HepG2 (cell line): ENCODE results near the gene PAFAH1B2. TPM values are rescaled to one million over a fixed set of nuclear protein-coding genes. Genes with fewer than 3 reads are reported as not detected.
A peak's percentile ranks its signal among the peaks of the same experiment; 100 is the strongest.

Experiments
- CBX5 ChIP-seq: sonication (generic); formaldehyde crosslinking; IDR thresholded peaks from 2 replicates; pipeline ENCODE4 v1.4.0; 2020; ENCODE audit warnings: missing genetic modification reagents, borderline replicate concordance
- FLYWCH1 ChIP-seq: sonication (generic); formaldehyde crosslinking; IDR thresholded peaks from 2 replicates; pipeline ENCODE4 v1.8.1; 2023; ENCODE audit warnings: mild to moderate bottlenecking, missing genetic modification reagents
- FOXK2 ChIP-seq: fragments of 450-650 bp; IDR thresholded peaks from 2 replicates; pipeline ENCODE4 v1.6.1; 2016
- MXD4 ChIP-seq: IDR thresholded peaks from 2 replicates; pipeline ENCODE4 v1.6.1; 2016; ENCODE audit warnings: mild to moderate bottlenecking, missing biosample characterization, missing genetic modification reagents
- MYNN ChIP-seq: sonication (generic); formaldehyde crosslinking; IDR thresholded peaks from 2 replicates; pipeline ENCODE4 v1.4.0; 2020; ENCODE audit warnings: mild to moderate bottlenecking, low read depth, missing genetic modification reagents
- PHF21A ChIP-seq: sonication (generic); formaldehyde crosslinking; IDR thresholded peaks from 2 replicates; pipeline ENCODE4 v1.5.0; 2020; ENCODE audit warnings: mild to moderate bottlenecking, missing genetic modification reagents
- REPIN1 ChIP-seq: sonication (generic); formaldehyde crosslinking; IDR thresholded peaks from 2 replicates; pipeline ENCODE4 v1.8.0; 2022; ENCODE audit warnings: missing genetic modification reagents, low read depth, mild to moderate bottlenecking, borderline replicate concordance
- RORA ChIP-seq: sonication (generic); formaldehyde crosslinking; IDR thresholded peaks from 2 replicates; pipeline ENCODE4 v1.5.0; 2020; ENCODE audit warnings: mild to moderate bottlenecking, missing genetic modification reagents, moderate library complexity
- SKI ChIP-seq: fragments of 450-650 bp; IDR thresholded peaks from one replicate; pipeline ENCODE4 v1.6.1; 2018; ENCODE audit warnings: mild to moderate bottlenecking; ENCODE audit not compliant: partially characterized antibody
- SP2 ChIP-seq: sonication (generic); formaldehyde crosslinking; IDR thresholded peaks from 2 replicates; pipeline ENCODE4 v1.5.1; 2020; ENCODE audit warnings: mild to moderate bottlenecking, missing genetic modification reagents
- ZBTB26 ChIP-seq: IDR thresholded peaks from 2 replicates; pipeline ENCODE4 v1.6.1; 2016; ENCODE audit warnings: missing compliant biosample characterization, missing genetic modification reagents, borderline replicate concordance
- ZBTB4 ChIP-seq: sonication (generic); formaldehyde crosslinking; IDR thresholded peaks from 2 replicates; pipeline ENCODE4 v1.4.0; 2020; ENCODE audit warnings: missing genetic modification reagents, mild to moderate bottlenecking, borderline replicate concordance
- ZNF329 ChIP-seq: sonication (generic); formaldehyde crosslinking; IDR thresholded peaks from 2 replicates; pipeline ENCODE4 v1.9.0; 2021; ENCODE audit warnings: low read depth, mild to moderate bottlenecking, missing genetic modification reagents
- ZNF557 ChIP-seq: sonication (generic); formaldehyde crosslinking; IDR thresholded peaks from 2 replicates; pipeline ENCODE4 v1.4.0; 2020; ENCODE audit warnings: missing genetic modification reagents
- ZNF766 ChIP-seq: sonication (generic); formaldehyde crosslinking; IDR thresholded peaks from 2 replicates; pipeline ENCODE4 v1.5.0; 2020; ENCODE audit warnings: missing genetic modification reagents, borderline replicate concordance
- polyA plus RNA-seq, 8 experiments: library from polyadenylated mRNA; depleted of rRNA in 3 of 8; stranded (reverse) in 7 of 8; unstranded in 1 of 8; fragments of >200 nt; fragmentation: Illumina TruSeq in 4 of 8; extraction: Trizol in 4 of 8; gene quantifications; 2 replicates each; pipeline versions ENCODE4 v1.2.1 to v1.2.3, GENCODE V29; 2011 to 2016; ENCODE audit warnings: low read depth in 4 of 8, missing spikeins in 1 of 8, mixed read lengths in 1 of 8; ENCODE audit not compliant: insufficient read depth in 1 of 8
- total RNA-seq, 5 experiments: library from RNA; depleted of rRNA; stranded (reverse); fragments of >200 nt; fragmentation: Illumina TruSeq; extraction: Trizol; gene quantifications; 2 replicates each; pipeline ENCODE4 v1.2.3, GENCODE V29; 2016; ENCODE audit warnings: low read depth in 1 of 5
- TF ChIP-seq, protein P1 (sequence below): sonication (generic); formaldehyde crosslinking; IDR thresholded peaks from 2 replicates; pipeline ENCODE4 v1.5.1; 2020; ENCODE audit warnings: mild to moderate bottlenecking, moderate library complexity, missing genetic modification reagents
- TF ChIP-seq, protein P2 (sequence below): sonication (generic); formaldehyde crosslinking; IDR thresholded peaks from 2 replicates; pipeline ENCODE4 v1.9.0; 2021; ENCODE audit warnings: missing genetic modification reagents, mild to moderate bottlenecking, borderline replicate concordance
- TF ChIP-seq, protein P3 (sequence below): sonication (generic); formaldehyde crosslinking; IDR thresholded peaks from 2 replicates; pipeline ENCODE4 v1.4.0; 2020; ENCODE audit warnings: missing genetic modification reagents, borderline replicate concordance

Gene PAFAH1B2
- total and polyA plus RNA-seq, 2 of the 13 experiments (the other 11 are each of a cell fraction or from before 2014, with no cell fraction given), result 28.8 to 104 TPM

DNA sequence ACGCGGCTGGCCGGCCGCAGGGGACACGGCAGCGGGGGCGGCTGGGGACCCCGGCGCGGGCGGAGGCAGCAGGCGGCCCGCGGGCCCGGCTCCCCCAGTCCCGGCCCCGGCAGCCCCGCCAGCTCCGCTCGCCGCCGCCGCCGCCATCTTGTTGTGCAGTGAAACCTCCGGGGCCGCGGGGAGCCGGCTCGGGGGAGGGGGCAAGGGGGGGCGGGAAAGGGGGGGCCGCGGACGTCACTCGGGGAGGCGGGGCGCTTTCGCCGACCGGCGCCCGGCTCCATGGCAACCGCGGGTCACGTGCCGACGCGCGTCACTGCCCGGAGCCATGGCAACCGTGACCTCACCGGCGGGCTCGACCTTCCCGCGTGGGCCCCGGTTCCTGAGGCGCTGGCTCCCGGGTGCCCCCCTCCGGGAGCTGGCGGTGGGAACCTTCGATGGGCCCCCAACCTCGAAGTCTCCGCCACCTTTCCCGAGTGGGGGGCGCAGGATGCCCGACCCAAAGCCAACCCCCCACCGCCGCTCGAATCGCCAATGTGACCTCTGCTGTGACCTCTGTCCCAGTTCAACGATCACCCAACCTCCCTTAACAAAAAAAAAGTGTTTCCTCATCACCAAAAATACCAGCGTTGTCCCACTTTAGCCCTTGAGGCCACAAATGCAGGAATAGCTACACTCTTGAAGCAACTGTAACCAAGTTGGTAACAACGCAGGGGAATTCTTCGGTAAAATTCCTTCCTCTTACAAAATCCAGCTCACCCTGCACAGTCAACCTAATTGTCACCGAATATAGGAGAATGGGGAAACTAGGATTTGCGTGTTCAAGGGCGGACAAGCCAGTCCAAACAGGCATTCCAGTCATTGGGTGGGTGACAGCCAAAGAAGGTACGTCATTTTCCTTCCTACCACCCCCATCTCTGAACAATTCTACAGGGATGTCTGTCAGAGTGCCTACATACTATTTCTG, 45.5 kb upstream of the PAFAH1B2 start, which contains the start of gene SIK3 (continued):
- TF ChIP-seq MYNN (CRISPR knock-in tag) (no peak), RORA (CRISPR knock-in tag) (no peak), SKI (peak; percentile 49), ZNF557 (CRISPR knock-in tag) (no peak), FLYWCH1 (CRISPR knock-in tag) (no peak), ZNF766 (CRISPR knock-in tag) (no peak), ZBTB26 (CRISPR knock-in tag) (no peak), ZNF329 (no peak), PHF21A (CRISPR knock-in tag) (0 out of 2 replicates have a peak, but pooled peaks have one; percentile 10), SP2 (CRISPR knock-in tag) (peak; percentile 40; the same call in 1 of the 2 replicates), ZBTB4 (CRISPR knock-in tag) (no peak), REPIN1 (peak; percentile 27; the same call in 1 of the 2 replicates), FOXK2 (no peak), MXD4 (CRISPR knock-in tag) (peak; percentile 77), CBX5 (CRISPR knock-in tag) (no peak)
- TF ChIP-seq, protein P1, sequence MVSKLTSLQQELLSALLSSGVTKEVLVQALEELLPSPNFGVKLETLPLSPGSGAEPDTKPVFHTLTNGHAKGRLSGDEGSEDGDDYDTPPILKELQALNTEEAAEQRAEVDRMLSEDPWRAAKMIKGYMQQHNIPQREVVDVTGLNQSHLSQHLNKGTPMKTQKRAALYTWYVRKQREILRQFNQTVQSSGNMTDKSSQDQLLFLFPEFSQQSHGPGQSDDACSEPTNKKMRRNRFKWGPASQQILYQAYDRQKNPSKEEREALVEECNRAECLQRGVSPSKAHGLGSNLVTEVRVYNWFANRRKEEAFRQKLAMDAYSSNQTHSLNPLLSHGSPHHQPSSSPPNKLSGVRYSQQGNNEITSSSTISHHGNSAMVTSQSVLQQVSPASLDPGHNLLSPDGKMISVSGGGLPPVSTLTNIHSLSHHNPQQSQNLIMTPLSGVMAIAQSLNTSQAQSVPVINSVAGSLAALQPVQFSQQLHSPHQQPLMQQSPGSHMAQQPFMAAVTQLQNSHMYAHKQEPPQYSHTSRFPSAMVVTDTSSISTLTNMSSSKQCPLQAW (CRISPR knock-in tag), result no peak; the same call in 1 of the 2 replicates
- TF ChIP-seq, protein P2, sequence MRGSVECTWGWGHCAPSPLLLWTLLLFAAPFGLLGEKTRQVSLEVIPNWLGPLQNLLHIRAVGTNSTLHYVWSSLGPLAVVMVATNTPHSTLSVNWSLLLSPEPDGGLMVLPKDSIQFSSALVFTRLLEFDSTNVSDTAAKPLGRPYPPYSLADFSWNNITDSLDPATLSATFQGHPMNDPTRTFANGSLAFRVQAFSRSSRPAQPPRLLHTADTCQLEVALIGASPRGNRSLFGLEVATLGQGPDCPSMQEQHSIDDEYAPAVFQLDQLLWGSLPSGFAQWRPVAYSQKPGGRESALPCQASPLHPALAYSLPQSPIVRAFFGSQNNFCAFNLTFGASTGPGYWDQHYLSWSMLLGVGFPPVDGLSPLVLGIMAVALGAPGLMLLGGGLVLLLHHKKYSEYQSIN, result no peak
- TF ChIP-seq, protein P3, sequence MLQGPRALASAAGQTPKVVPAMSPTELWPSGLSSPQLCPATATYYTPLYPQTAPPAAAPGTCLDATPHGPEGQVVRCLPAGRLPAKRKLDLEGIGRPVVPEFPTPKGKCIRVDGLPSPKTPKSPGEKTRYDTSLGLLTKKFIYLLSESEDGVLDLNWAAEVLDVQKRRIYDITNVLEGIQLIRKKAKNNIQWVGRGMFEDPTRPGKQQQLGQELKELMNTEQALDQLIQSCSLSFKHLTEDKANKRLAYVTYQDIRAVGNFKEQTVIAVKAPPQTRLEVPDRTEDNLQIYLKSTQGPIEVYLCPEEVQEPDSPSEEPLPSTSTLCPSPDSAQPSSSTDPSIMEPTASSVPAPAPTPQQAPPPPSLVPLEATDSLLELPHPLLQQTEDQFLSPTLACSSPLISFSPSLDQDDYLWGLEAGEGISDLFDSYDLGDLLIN (CRISPR knock-in tag), result no peak
